K562 (cell line): Measurements from ENCODE around the gene KLHL29. TPM values are rescaled to one million over a fixed set of nuclear protein-coding genes. Genes with fewer than 3 reads are reported as not detected.

Experiments
- BRD9 ChIP-seq: fragments of 450-650 bp; IDR thresholded peaks from 2 replicates; pipeline ENCODE4 v1.6.1; 2018; ENCODE audit warnings: low read depth; ENCODE audit not compliant: partially characterized antibody
- CBX2 ChIP-seq: fragments of 200-600 bp; sonication (generic); IDR thresholded peaks from one replicate; pipeline ENCODE4 v1.6.1; 2012; ENCODE audit warnings: mild to moderate bottlenecking, low read length, inconsistent platforms; ENCODE audit not compliant: insufficient read depth, poor library complexity, severe bottlenecking
- CHD4 ChIP-seq: fragments of 200-600 bp; sonication (generic); IDR thresholded peaks from 3 replicates; pipeline ENCODE4 v1.6.1; 2012; ENCODE audit warnings: low read depth, mild to moderate bottlenecking, mixed read lengths, low read length, inconsistent platforms; ENCODE audit not compliant: insufficient read depth, insufficient replicate concordance, poor library complexity, severe bottlenecking
- CLOCK ChIP-seq: fragments of 250-450 bp; sonication (Bioruptor Pico); IDR thresholded peaks from 2 replicates; pipeline ENCODE4 v1.4.0; 2020; ENCODE audit warnings: mild to moderate bottlenecking, moderate library complexity, borderline replicate concordance
- CXXC5 ChIP-seq: fragments of 250-450 bp; sonication (Bioruptor Pico); IDR thresholded peaks from 2 replicates; pipeline ENCODE4 v1.8.0; 2022; ENCODE audit warnings: inconsistent platforms, mild to moderate bottlenecking, moderate library complexity
- ETV1 ChIP-seq: fragments of 450-650 bp; conservative IDR thresholded peaks from 2 replicates; pipeline ENCODE4 v1.6.1; 2016; ENCODE audit warnings: missing genetic modification characterization, control low read depth, low read depth, missing compliant biosample characterization
- MIER1 ChIP-seq: fragments of 450-650 bp; IDR thresholded peaks from 2 replicates; pipeline ENCODE4 v1.6.1; 2016; ENCODE audit warnings: antibody characterized with exemption, mild to moderate bottlenecking, low read depth
- MTF1 ChIP-seq: fragments of 250-450 bp; sonication (Bioruptor Pico); IDR thresholded peaks from 2 replicates; pipeline ENCODE4 v1.9.0; 2021; ENCODE audit warnings: moderate library complexity, mild to moderate bottlenecking, inconsistent platforms, borderline replicate concordance
- NBN ChIP-seq: fragments of 450-650 bp; IDR thresholded peaks from 2 replicates; pipeline ENCODE4 v1.6.1; 2016; ENCODE audit warnings: low read depth, mild to moderate bottlenecking
- POLR3A ChIP-seq: IDR thresholded peaks from 2 replicates; pipeline ENCODE4 v1.6.1; 2011; ENCODE audit warnings: borderline replicate concordance, mild to moderate bottlenecking, moderate library complexity; ENCODE audit not compliant: insufficient read length, insufficient read depth; ENCODE audit errors: extremely low read depth
- SRSF1 ChIP-seq: fragments of 200-400 bp; formaldehyde crosslinking; IDR thresholded peaks from 2 replicates; pipeline ENCODE4 v1.6.1; 2017; ENCODE audit warnings: mild to moderate bottlenecking, low read depth, low read length, moderate library complexity
- TCF15 ChIP-seq: fragments of 250-450 bp; sonication (Bioruptor Pico); IDR thresholded peaks from 2 replicates; pipeline ENCODE4 v1.8.0; 2022; ENCODE audit warnings: moderate library complexity, mild to moderate bottlenecking, inconsistent platforms
- TOE1 ChIP-seq, 2 experiments: fragments of 450-650 bp in 1 of 2; sonication (generic) in 1 of 2; formaldehyde crosslinking in 1 of 2; IDR thresholded peaks; 2 replicates each; pipeline versions ENCODE4 v1.7.1 to v1.8.0; 2016 to 2022; ENCODE audit warnings: borderline replicate concordance in 2 of 2, mild to moderate bottlenecking in 2 of 2, antibody characterized with exemption in 1 of 2, inconsistent platforms in 1 of 2, low read depth in 1 of 2, missing genetic modification reagents in 1 of 2, moderate library complexity in 1 of 2
- XRCC5 ChIP-seq: fragments of 200-400 bp; formaldehyde crosslinking; IDR thresholded peaks from 2 replicates; pipeline ENCODE4 v1.6.1; 2017; ENCODE audit warnings: low read depth, mild to moderate bottlenecking, low read length
- ZBTB17 ChIP-seq: fragments of 450-650 bp; formaldehyde crosslinking; IDR thresholded peaks from 2 replicates; pipeline ENCODE4 v1.4.0; 2020; ENCODE audit warnings: mild to moderate bottlenecking
- ZBTB34 ChIP-seq: fragments of 250-450 bp; sonication (Bioruptor Pico); IDR thresholded peaks from 2 replicates; pipeline ENCODE4 v1.8.0; 2021; ENCODE audit warnings: mild to moderate bottlenecking, moderate library complexity
- ZKSCAN1 ChIP-seq: fragments of 150-350 bp; IDR thresholded peaks from 2 replicates; pipeline ENCODE4 v1.6.1; 2016; ENCODE audit warnings: low read depth, low read length
- ZNF518B ChIP-seq: fragments of 250-450 bp; sonication (Bioruptor Pico); IDR thresholded peaks from 2 replicates; pipeline ENCODE4 v1.5.0; 2021; ENCODE audit warnings: mild to moderate bottlenecking, moderate library complexity
- ZNF75A ChIP-seq: fragments of 450-650 bp; formaldehyde crosslinking; IDR thresholded peaks from 2 replicates; pipeline ENCODE4 v1.4.0; 2020; ENCODE audit warnings: mild to moderate bottlenecking
- polyA plus RNA-seq, 8 experiments: library from polyadenylated mRNA; depleted of rRNA in 4 of 8; stranded (reverse) in 5 of 8; unstranded in 3 of 8; fragments of >200 nt; fragmentation: Nextera tagmentation in 2 of 8; fragmentation: Illumina TruSeq in 1 of 8; extraction: Ambion mirVana in 2 of 8; extraction: Trizol in 1 of 8; gene quantifications; 2 replicates each; pipeline versions ENCODE4 v1.2.1 to v1.2.3, GENCODE V29; 2011 to 2014; ENCODE audit warnings: inconsistent platforms in 1 of 8, missing spikeins in 1 of 8
- total RNA-seq, 7 experiments: library from RNA; depleted of rRNA in 6 of 7; stranded (reverse); fragments of >200 nt in 6 of 7; fragmentation: Illumina TruSeq in 2 of 7; extraction: Trizol in 2 of 7; gene quantifications; 2 replicates each; pipeline versions ENCODE4 v1.2.1 to v1.2.3, GENCODE V29; 2011 to 2021; ENCODE audit warnings: low replicate concordance in 1 of 7

Gene KLHL29
- total and polyA plus RNA-seq, 9 of the 15 experiments (the other 6 are each of a cell fraction or from before 2014, with no cell fraction given): 0.03 to 0.31 (median 0.08) TPM; not detected in 1

GRCh38 chr2:23449413-23449812, 64.4 kb downstream of the KLHL29 start (continued):
- TF ChIP-seq CLOCK (CRISPR knock-in tag): no peak
- no peak for TF ChIP-seq ZBTB34
- no peak for TF ChIP-seq ZKSCAN1
- no peak for TF ChIP-seq MIER1
- TF ChIP-seq SRSF1: no peak
- no peak for TF ChIP-seq NBN
- TF ChIP-seq ZNF75A (CRISPR knock-in tag): no peak
- TF ChIP-seq XRCC5: no peak
- TF ChIP-seq CHD4: no peak
- TF ChIP-seq MTF1 (CRISPR knock-in tag): no peak
- TF ChIP-seq ZNF518B: no peak
- no peak for TF ChIP-seq BRD9
- TF ChIP-seq CBX2: no peak
- TF ChIP-seq POLR3A: no peak
- 0 out of 2 replicates have a peak, but pooled peaks have one; percentile 46 for TF ChIP-seq ZBTB17
- no peak for TF ChIP-seq CXXC5
- no peak for TF ChIP-seq TOE1 (IDR thresholded peaks at IDR 0.05; ENCODE audit: borderline replicate concordance)
- TF ChIP-seq TOE1 (CRISPR knock-in tag; IDR thresholded peaks at IDR 0.05; ENCODE audit: borderline replicate concordance, low read depth): no peak
- no peak for TF ChIP-seq ETV1 (tag)
- TF ChIP-seq TCF15: no peak
